Central memory CD4-positive, alpha-beta T cell (primary cell): ENCODE data around the gene WBP1.
"Not testable (repeated sequence)": the region's sequence is repeated elsewhere in the genome, so short reads cannot be mapped to it uniquely, and the experiment has no call there.

Experiments
- DNase-seq: peaks from one replicate; pipeline ENCODE4 v3.0.0; 2022

Gene WBP1

GRCh38 chr2:74483675-74484164 lies 25.5 kb downstream of the WBP1 start:
- not testable (repeated sequence) for DNase-seq

GRCh38 chr2:74486141-74486540 lies 27.9 kb downstream of the WBP1 start:
- no peak for DNase-seq

GRCh38 chr2:74488643-74489481 lies 30.6 kb downstream of the WBP1 start:
- DNase-seq = no peak

GRCh38 chr2:74489906-74490305 lies 31.7 kb downstream of the WBP1 start:
- no peak for DNase-seq

- no peak for DNase-seq
Observed at GRCh38 chr2:74491648-74492544, 33.7 kb downstream of the WBP1 start.

GRCh38 chr2:74493546-74493945 lies 35.3 kb downstream of the WBP1 start:
- DNase-seq = no peak

GRCh38 chr2:74495440-74495839 lies 37.2 kb downstream of the WBP1 start:
- no peak for DNase-seq

- DNase-seq = no peak
Observed at GRCh38 chr2:74496997-74497776, 38.9 kb downstream of the WBP1 start.

- DNase-seq = no peak
Observed at GRCh38 chr2:74497777-74498499, 39.7 kb downstream of the WBP1 start.

GRCh38 chr2:74498500-74499266 lies 40.4 kb downstream of the WBP1 start:
- no peak for DNase-seq

- DNase-seq = no peak
Observed at GRCh38 chr2:74499267-74499939, 41.2 kb downstream of the WBP1 start, which contains the start of gene LBX2. LBX2 (minus strand) TSS chr2:74499603; CDS start chr2:74499537, 66 bp downstream.

GRCh38 chr2:74499940-74500577 lies 41.8 kb downstream of the WBP1 start:
- no peak for DNase-seq

- no peak for DNase-seq
Observed at GRCh38 chr2:74500578-74500946, 42.3 kb downstream of the WBP1 start.

GRCh38 chr2:74501335-74502071 lies 43.3 kb downstream of the WBP1 start:
- DNase-seq = no peak

- DNase-seq = no peak
Observed at GRCh38 chr2:74502147-74502719, 44.0 kb downstream of the WBP1 start.

- DNase-seq = no peak
Observed at GRCh38 chr2:74502720-74503505, 44.7 kb downstream of the WBP1 start.

- no peak for DNase-seq
Observed at GRCh38 chr2:74503506-74504475, 45.6 kb downstream of the WBP1 start.
